ENCODE data around the gene FAM110A.
A peak's percentile ranks its signal among the peaks of the same experiment; 100 is the strongest.
"Not testable (repeated sequence)": the region's sequence is repeated elsewhere in the genome, so short reads cannot be mapped to it uniquely, and the experiment has no call there.

The FAM110A gene

DNA sequence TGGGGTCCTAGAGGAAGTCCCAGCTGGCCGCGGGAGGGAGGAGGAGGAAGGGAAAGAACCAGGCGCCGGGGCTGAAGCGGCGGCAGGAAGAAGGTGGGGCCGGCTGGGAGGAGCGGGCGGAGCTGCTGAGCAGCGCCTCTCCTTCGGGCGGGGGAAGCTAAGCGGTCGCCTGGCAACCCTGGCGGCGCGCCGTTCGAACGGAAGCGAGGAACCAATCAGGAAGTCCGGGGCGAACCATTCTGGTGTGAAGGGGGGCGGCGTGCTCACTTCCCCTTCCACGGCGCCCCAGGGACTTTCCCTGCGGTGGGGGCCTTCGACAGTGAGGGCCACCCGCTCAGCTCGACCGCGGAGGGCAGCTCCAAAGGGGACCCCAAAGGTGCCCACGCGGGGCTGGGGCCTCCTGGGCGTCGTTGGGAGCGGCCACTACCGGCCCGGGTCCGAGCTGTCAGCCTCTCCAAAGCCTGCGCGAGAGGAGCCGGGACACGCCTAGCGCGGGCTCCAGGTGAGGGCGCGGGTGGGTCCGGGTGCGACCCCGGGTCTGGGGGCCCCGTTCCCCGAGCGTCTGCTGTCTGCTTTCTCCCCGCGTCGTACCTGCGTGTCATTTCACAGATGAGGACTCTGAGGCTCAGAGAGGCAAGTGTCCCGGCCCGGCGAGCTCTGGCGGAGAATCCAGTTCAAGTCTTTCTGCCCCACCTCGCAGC lies at the start of gene FAM110A:
FAM110A (plus strand) TSS at position 266 of the 701 bp plus-strand sequence. CDS start 11,090 bp downstream, outside the sequence.
- peak; percentile 45 for DNase-seq

DNA sequence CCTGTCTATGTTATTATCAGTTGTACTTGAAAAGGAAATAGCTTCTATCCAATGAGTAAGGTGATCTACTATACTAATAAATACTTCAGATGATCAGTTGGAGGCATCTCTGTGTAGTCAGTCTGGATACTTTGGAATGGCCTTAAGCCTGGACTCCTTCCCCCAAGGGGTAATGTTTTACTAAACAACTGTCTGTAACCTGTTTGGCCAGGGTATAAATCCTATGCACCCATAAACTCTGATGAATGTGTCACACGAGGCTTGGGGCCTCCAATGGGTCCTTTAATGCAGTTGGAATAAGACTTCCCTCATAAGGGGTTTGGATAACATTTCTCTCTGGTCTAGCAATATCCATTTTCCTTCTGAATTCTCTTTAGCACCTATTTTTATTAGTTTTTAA lies 45.7 kb upstream of the FAM110A start:
- no peak for DNase-seq

DNA sequence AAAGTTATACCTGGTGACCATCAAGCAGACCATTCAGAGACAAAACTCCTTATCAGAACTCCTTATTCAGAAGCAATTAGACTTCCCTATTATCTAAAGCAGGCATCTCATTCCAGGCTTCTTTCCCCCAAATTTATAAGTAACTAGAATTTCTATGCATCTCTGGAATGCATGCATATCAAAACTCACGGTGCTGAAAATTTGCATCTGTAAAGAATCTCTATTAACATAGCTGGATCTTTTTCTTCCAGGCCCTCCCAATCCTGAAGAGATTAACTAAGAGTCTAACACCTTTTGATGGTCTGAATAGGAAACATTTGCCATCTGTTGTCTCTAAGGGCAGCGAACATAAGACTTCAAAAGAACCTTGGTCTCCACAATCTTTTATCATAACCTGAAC lies 42.5 kb upstream of the FAM110A start:
- no peak for DNase-seq

DNA sequence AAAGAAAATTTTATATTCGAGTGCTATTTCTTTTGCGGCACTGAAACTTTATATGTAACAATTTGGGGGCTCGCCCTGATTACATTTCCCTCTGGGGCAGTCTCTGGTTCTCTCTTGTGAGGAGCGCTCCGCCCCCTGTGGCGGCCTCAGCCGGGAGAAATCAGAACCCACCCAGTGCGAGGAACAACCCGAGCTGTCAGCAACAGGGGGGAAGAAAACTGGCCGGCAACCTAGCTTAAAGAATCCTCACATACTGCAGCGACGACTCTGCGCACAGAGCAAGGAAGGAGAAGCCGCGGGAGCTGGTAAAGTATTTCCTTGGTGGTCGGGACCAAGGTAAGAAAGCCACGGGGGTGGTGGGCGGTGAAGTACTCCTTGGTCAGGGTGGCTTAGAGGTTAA lies 41.3 kb upstream of the FAM110A start:
- no peak for DNase-seq

DNA sequence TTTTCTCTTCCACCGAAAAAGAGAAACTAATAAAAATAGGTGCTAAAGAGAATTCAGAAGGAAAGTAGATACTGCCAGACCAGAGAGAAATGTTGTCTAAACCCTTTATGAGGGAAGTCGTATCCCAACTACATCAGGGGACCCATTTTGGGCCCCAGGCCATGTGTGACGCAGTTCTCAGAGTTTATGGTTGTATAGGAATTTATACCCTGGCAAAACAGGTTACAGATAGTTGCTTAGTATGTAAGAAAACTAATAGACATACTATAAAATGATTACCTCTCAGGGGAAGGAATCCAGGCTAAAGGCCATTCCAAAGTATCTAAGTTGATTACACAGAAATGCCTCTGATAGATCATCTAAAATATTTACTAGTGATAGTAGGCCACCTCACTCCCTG lies 36.6 kb upstream of the FAM110A start:
- DNase-seq: no peak

DNA sequence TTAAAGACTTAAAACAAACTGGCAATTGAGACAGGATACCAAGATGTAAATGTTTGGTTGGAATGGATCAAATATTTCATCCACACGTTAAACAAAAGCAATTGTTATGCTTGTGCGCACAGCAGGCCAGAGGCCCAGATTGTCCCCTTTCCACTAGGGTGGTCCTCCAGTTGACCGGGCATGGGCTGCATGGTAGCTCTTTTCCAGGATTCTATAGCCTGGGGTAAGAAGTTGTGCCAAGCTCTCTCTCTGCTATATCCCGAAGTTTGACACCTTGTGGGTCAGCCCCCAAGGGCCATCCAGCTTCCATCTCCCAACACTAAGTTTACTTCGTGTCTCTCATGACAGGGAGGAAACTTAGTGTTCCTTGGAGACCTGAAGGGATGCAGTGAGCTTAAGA lies 34.8 kb upstream of the FAM110A start:
- DNase-seq: not testable (repeated sequence)

DNA sequence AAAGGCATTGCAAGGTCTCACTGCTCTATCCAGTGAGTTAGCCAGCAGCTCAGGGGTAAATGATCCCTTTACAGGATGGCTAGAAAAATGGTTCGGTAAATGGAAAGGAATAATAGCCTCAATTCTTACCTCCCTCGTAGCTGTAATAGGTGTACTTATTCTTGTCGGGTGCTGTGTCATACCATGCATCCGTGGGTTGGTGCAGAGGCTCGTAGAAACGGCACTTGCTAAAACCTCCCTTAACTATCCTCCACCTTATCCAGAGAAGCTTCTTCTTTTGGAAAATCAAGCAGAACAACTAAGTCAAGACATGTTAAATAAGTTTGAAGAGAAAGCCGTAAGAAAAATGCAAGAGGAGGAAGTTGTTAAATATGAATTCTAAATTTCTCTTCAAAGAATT lies 33.5 kb upstream of the FAM110A start:
- DNase-seq: not testable (repeated sequence)

DNA sequence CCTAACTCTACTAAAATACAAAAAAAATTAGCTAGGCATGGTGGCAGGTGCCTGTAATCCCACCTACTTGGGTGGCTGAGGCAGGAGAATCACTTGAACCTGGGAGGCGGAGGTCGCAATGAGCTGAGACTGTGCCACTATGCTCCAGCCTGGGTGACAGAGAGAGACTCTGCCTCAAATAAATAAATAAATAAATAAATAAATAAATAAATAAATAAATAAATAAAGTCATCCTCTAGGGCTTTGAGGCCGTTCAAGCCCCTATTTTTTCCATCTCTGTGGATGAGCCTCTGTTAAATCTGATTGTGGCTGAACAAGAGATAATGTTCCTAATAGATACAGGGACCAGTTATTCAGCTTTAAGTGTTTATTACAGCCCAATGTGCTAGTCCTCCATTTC lies 31.8 kb upstream of the FAM110A start:
- no peak for DNase-seq

DNA sequence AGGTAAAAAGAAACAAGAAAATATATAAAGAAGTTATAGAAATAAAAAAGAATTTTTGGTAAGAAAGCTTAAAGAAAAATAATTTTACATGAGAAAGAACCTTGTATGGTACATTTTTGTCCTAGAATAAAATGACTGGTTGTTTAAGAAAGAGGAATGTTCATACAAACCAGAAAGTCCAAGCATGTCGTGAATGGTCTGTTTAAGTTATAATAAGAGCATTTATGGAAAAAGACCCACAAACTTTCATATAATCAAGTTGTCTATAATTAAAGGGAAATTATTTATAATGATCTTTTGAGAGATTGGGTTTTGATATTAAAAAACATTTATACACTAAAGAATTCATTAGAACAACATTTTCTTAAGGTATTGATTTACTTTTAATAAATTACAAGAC lies 27.8 kb upstream of the FAM110A start:
- DNase-seq: no peak

DNA sequence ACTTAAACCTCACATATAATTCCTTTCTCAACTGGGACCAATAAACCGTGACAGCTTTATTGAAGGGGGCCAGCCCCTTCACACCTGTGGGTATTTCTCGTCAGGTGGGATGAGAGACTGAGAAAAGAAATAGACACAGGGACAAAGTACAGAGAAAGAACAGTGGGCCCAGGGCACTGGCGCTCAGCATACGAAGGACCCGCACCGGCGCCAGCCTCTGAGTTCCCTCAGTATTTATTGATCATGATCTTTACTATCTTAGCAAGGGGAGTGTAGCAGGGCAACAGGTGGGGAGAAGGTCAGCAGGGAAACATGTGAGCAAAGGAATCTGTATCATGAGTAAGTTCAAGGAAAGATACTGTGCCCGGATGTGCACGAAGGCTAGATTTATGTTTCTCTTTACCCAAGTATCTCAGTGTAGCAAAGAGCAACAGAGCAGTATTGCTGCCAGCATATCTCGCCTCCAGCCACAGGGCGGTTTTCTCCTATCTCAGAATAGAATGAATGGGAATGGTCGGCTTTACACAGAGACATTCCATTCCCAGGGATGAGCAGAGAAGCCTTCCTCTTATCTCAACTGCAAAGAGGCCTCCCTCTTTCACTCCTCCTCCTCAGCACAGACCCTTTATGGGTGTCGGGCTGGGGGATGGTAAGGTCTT lies 21.6 kb upstream of the FAM110A start:
- DNase-seq: not testable (repeated sequence)

DNA sequence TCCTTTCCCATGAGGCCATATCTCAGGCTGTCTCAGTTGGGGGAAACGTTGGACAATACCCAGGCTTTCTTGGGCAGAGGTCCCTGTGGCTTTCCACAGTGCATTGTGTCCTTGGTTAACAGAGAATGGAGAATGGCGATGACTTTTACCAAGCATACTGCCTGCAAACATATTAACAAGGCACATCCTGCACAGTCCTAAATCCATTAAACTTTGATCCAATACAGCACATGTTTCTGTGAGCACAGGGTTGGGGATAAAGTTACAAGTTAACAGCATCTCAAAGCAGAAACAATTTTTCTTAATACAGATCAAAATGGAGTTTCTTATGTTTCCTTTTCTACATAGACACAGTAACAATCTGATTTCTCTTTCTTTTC lies 21.1 kb upstream of the FAM110A start:
- DNase-seq: not testable (repeated sequence)

DNA sequence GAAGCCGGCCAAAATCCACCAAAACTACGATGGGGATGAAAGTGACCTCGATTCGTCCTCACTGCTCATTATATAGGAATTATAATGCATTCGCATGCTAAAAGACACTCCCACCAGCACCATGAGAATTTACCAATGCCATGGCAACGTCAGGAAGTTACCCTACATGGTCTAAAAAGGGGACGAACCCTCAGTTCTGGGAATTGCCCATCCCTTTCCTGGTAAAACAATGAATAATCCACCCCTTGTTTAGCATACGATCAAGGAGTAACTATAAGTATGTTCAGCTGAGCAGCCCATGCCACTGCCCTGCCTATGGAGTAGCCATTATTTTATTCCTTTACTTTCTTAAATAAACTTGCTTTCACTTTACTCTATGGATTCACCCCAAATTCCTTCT lies 20.1 kb upstream of the FAM110A start:
- no peak for DNase-seq

DNA sequence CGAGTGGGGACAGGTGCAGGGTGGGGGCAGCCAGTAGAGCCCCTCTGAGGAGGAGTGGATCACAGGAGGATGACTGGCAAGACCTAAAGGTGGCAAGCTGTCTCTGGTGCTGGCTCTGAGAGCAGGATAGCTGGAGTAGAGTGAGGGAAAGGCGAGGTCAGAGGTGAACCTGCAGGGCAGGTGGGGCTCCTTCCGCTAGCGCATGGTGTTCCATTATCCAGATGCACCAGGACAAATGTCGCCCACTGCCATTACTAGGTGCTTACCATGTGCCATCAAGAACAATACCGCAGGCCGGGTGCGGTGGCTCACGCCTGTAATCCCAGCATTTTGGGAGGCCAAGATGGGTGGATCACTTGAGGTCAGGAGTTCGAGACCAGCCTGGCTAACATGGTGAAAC lies 18.3 kb upstream of the FAM110A start:
- no peak for DNase-seq

DNA sequence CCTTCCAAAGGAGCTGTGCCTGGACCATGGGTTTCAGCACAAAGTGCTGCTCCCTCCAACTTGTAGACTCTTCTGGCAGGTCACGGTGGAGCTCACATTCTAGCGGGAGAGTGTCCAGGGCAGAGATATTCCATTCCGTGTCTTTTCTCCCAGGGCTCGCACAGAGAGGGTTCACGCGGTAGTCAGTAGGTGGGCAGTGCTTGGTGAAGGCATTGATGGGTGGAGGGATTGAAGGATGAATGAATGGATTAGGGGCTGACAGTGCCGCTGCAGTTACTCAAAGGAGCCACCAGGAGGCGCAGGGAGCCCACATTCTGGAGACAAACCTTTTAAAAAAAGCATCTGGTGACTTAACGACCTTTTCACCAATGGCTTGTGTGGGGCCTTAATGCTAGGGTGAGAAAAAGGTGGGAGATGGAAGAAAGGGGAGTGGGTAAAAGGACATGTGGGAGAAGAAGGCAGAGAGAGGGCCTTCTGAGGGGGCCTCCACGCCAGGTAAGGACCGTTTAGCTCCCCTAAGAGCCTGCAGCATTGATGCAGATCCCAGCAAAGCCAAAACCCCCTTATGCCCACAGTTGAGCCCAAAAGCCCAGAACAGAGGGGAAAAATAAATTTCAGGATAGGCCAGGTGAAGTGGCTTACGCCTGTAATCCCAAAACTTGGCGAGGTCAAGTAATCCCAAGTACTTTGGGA lies 17.5 kb upstream of the FAM110A start:
- DNase-seq: no peak

DNA sequence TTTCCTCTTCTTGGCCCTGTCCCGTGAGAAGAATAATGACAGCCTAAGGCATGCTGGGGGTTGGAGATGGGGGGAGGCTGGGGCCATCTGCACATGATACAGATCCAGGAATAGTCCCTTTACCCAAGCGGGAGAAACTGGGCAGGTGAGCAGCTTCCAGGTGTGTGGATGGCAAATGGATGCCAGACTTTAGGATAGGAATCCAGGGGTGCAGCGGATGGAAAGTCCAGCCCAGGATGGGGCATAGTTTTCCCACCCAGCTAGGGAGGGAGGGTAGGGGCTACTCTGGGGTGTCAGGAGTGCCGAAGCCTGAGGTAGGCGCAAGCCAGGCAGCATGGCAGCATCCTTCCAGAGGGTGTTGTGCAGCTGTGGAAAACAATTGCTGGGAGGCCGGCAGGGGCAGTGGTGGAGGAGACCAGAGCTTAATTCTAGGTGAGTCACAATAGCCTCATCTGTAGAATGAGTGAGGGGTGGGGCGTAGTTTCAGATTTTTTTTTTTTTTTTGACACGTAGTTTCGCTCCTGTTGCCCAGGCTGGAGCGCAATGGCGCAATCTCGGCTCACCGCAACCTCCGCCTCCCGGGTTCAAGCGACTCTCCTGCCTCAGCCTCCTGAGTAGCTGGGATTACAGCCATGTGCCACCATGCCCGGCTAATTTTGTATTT lies 15.4 kb upstream of the FAM110A start:
- DNase-seq: no peak

DNA sequence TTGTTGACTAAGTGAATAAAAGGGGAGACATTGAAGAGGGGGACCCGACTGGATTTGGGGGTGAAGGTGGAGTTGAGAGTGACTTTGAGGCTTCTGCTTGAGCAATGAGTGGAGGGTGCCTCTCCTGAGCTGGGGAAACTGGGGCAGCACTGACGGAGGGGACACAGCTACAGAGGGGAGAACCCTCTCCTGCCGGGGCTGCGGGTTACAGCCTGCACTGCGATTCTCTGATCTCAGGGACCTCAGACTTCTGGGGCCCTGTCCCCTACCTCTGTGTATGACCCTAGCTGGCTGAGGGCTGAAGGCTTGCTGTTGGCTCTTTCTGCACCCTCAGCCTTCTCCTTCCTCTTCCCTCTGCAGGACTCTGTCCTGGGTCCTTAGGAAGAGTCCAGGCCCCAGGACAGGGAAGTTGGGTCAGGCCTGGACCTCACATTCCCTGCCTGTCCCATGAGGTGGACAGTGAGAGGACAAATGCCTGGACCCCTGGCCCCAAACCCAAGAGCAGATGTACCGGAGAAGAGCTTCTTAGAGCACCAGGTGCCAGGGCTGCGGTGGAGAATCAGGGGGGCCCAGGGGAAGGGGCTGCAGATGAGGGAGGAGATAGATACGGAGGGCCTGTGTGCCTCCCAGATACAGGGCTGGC lies 13.7 kb upstream of the FAM110A start:
- DNase-seq: no peak

DNA sequence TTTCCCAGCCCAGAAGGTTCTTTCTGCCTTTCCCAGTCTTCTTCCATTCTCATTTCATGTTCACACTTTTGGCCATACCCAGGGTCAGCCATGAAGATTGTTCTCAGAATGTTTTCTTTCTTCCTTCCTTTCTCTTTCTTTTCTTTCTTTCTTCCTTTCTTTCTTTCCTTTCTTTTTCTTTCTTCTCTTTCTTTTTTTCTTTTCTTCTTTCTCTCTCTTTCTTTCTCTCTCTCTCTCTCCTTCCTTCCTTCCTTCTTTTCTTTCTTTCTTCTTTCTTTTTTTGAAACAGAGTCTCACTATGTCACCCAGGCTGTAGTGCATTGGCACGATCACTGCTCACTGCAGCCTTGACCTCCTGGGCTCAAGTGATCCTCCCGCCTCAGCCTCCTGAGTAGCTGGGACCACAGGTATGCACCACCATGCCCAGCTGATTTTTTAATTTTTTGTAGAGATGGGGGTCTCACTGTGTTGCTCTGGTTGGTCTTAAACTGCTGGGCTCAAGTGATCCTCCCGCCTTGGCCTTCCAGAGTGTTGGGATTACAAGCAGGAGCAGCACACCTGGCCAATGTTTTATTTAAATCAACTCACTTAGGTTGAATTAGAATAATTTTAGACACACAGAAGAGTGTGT lies 13.1 kb upstream of the FAM110A start:
- DNase-seq: no peak

DNA sequence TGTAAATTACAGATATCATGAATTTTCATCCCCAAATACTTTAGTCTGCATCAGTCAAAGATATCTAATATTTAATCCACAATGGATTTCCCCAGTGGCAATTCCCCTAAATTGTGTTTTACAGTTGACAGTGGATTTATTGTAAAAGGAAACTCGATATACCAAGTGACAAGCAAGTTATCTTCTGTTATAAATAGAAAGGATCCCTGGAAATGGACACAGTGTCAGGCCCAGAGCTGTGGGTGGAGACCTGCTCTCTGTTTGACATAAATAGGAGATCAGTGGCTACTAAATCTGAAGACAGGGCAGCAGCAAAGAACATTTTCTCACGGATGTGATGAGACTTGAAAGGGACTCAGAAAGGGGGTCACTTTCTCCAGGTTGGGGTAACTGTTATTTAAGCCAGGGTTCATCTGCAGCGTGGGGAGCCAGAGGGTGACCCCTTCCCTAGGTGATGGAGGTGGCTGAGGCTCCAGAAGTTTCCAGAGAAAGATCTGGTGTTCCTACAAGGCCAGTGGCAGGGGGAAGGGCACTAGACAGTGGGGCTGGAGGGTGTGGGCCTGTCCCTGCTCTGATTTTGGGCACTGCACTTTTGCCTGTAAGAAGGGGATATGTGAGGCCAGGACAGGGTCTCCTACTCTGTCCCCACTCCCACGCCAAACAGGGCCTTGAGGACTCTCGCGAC lies 12.3 kb upstream of the FAM110A start:
- no peak for DNase-seq

DNA sequence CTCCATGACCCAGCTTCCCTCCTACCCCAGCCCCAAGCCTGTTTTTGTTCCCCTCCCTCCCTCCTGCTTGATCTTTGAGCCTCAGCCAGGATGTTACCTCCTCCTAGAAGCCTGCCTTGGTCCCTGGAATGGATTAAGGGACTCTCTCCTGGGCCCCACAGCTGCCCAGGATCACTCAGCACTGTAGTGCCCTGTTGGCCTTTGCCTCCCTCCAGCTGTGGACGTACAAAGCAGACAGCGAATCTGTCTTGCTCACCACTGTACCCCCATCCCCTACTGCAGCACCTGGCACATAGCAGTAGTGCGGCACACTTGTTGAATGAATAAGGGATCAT lies 11.8 kb upstream of the FAM110A start:
- no peak for DNase-seq

DNA sequence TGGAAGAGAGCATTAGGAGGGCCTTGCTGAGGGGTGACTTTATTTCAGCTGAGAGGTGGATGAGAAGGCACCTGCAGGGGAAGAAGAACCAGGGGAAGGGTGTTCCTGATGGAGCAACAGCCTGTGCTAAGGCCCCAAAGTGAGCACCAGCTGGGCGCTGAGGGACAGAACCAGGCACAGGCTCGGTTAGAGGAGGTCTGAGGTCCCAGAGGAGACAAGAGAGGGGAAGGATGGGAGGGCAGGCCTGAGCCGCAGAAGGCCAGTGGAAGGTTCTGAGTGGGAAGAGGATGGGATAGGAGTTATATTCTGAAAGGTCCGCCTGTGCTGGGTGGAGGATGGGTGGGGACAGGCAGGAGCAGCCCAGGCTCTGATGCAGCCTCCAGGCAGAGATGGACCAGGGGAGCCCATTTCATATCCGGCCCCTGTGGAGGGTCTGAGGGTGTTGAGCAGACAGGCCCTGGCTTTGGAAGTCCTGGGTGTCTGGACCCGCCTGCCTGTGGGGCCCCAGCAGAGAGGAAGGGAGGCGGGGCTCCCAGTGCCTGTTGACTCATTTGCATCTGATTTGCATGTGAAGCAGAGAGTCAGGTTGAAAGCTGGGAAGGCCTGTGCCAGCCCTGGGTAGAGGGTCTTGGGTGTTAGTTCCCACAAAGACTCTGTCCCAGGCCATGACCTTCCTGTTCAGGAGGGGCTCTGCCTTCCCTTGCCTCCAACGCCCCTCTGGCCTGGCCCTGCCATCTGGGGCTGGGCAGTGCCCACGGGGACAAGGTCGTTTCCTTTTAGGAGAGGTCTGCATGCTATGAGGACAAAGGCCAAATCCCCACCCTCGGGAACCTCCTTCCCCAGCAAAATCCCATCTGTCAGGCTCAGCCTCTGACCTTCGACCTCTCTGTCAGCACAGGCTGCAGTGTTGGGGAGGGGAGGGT lies 10.6 kb upstream of the FAM110A start:
- DNase-seq: no peak

DNA sequence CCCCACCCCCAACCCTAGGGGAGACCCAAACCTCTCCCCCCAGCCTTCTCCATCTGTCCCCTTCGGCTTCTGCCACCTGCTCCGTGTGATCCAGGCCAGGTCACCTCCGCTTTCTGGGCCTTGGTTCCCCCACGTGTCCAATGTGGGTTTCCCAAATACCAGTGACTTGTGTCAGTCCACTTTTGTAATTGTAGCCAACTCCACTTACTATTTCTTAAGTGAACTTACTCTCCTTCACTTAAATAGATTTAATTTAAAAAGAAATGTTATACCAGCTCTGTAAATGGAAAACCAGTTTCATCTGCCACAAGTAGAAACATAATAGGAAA lies 10.0 kb upstream of the FAM110A start:
- DNase-seq: no peak
